Measurements from ENCODE around the gene CLNK.

DNA sequence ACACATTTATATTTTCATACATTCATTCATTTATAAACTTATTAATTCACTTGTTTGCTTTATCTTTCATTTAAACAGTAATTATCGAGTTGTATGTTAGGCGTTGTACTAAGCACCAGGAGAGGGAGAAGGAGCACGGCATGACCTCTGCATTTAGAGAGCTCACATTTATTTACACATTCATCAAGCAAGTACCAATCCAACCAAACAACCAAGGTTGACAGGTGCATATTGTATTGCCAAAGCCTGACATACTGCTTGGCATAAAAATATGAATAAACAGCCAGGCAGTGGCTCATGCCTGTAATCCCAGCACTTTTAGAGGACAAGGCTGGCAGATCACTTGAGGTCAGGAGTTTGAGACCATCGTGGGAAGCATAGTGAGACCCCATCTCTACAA, 37.0 kb upstream of the CLNK start:
- TF ChIP-seq, protein P1, sequence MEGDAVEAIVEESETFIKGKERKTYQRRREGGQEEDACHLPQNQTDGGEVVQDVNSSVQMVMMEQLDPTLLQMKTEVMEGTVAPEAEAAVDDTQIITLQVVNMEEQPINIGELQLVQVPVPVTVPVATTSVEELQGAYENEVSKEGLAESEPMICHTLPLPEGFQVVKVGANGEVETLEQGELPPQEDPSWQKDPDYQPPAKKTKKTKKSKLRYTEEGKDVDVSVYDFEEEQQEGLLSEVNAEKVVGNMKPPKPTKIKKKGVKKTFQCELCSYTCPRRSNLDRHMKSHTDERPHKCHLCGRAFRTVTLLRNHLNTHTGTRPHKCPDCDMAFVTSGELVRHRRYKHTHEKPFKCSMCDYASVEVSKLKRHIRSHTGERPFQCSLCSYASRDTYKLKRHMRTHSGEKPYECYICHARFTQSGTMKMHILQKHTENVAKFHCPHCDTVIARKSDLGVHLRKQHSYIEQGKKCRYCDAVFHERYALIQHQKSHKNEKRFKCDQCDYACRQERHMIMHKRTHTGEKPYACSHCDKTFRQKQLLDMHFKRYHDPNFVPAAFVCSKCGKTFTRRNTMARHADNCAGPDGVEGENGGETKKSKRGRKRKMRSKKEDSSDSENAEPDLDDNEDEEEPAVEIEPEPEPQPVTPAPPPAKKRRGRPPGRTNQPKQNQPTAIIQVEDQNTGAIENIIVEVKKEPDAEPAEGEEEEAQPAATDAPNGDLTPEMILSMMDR (IDR thresholded peaks at IDR 0.05; ENCODE audit: low read depth, low read length), result no peak
- no peak for TF ChIP-seq EZH2phosphoT487 (IDR thresholded peaks at IDR 0.05; ENCODE audit: low read depth)

Data from OCI-LY3 (cell line).